Coronary artery (tissue), 2 donors: Measurements from ENCODE around the gene PSMB9.
"Not testable (repeated sequence)": the region's sequence is repeated elsewhere in the genome, so short reads cannot be mapped to it uniquely, and the experiment has no call there.

Source experiments
- DNase-seq: peaks from one replicate; pipeline ENCODE4 v3.0.0-alpha.2; 2017; ENCODE audit warnings: low spot score
- H3K27ac ChIP-seq, 2 donors: fragments of 200-600 bp; sonication (generic); one replicate each; pipeline ENCODE4 v1.5.1; 2016 to 2019
- H3K4me3 ChIP-seq: fragments of 200-600 bp; sonication (generic); 2 replicates; pipeline ENCODE4 v1.5.1; 2016; ENCODE audit warnings: mild to moderate bottlenecking, moderate library complexity
- CTCF ChIP-seq: fragments of 200-600 bp; sonication (generic); IDR thresholded peaks from one replicate; pipeline ENCODE4 v1.5.1; 2019; ENCODE audit warnings: antibody characterized with exemption

Gene PSMB9

GRCh38 chr6:32860674-32861073 lies 6.7 kb downstream of the PSMB9 start:
- no peak overlapping the region for H3K4me3 ChIP-seq
- no peak for TF ChIP-seq CTCF
- no peak overlapping the region for H3K27ac ChIP-seq
- no peak for DNase-seq

- no peak for DNase-seq
- H3K4me3 ChIP-seq, result no peak overlapping the region
- no peak overlapping the region for H3K27ac ChIP-seq
- TF ChIP-seq CTCF, result no peak
Measured at GRCh38 chr6:32862725-32863124, 8.7 kb downstream of the PSMB9 start.

- Histone ChIP-seq H3K27ac (no peak overlapping the region), H3K4me3 (no peak overlapping the region)
- DNase-seq, result no peak
- no peak for TF ChIP-seq CTCF
Measured at GRCh38 chr6:32865724-32866443, 11.9 kb downstream of the PSMB9 start.

- Histone ChIP-seq H3K4me3 (no peak overlapping the region), H3K27ac (no peak overlapping the region)
- DNase-seq, result no peak
- no peak for TF ChIP-seq CTCF
Measured at GRCh38 chr6:32867022-32867477, 13.1 kb downstream of the PSMB9 start.

GRCh38 chr6:32867554-32868256 lies 13.7 kb downstream of the PSMB9 start:
- no peak for TF ChIP-seq CTCF
- no peak overlapping the region for H3K4me3 ChIP-seq
- DNase-seq, result no peak
- no peak overlapping the region for H3K27ac ChIP-seq

GRCh38 chr6:32868257-32868788 lies 14.3 kb downstream of the PSMB9 start:
- no peak for DNase-seq
- TF ChIP-seq CTCF, result peak; percentile 73
- H3K27ac ChIP-seq, result no peak overlapping the region
- H3K4me3 ChIP-seq, result no peak overlapping the region

- H3K27ac ChIP-seq, H3K4me3 ChIP-seq, DNase-seq: not testable (repeated sequence)
Measured at GRCh38 chr6:32873947-32874346, 20.0 kb downstream of the PSMB9 start.
